GM23338 (cell line): ENCODE data around the gene POLR2H. TPM values are rescaled to one million over a fixed set of nuclear protein-coding genes. Genes with fewer than 3 reads are reported as not detected.
A peak's percentile ranks its signal among the peaks of the same experiment; 100 is the strongest.

ENCODE experiments used
- ATAC-seq: fragments of 200-7000 bp; cut with Tn5 transposase; 3 replicates; pipeline ENCODE4 v1.9.1; 2020
- DNase-seq: peaks from one replicate; pipeline ENCODE4 v3.0.0-alpha.2; 2015; ENCODE audit warnings: low spot score
- H2AFZ ChIP-seq: fragments of 200-600 bp; sonication (generic); 2 replicates; pipeline ENCODE4 v1.8.0; 2016; ENCODE audit warnings: antibody characterized with exemption, mild to moderate bottlenecking, moderate library complexity
- H3F3A ChIP-seq: fragments of 200-600 bp; sonication (generic); replicated peaks from 2 replicates; pipeline ENCODE4 v1.8.0; 2017; ENCODE audit warnings: antibody characterized with exemption, mixed run types, low read depth
- H3K27ac ChIP-seq: fragments of 200-600 bp; sonication (generic); 2 replicates; pipeline ENCODE4 v1.6.1; 2016; ENCODE audit warnings: low read depth
- H3K27me3 ChIP-seq: fragments of 200-600 bp; sonication (generic); 2 replicates; pipeline ENCODE4 v1.8.0; 2016; ENCODE audit warnings: mild to moderate bottlenecking, mixed run types, moderate library complexity; ENCODE audit not compliant: insufficient read depth
- H3K36me3 ChIP-seq: fragments of 200-600 bp; sonication (generic); 2 replicates; pipeline ENCODE4 v1.8.0; 2016; ENCODE audit warnings: mild to moderate bottlenecking; ENCODE audit not compliant: insufficient read depth
- H3K4me1 ChIP-seq: fragments of 200-600 bp; sonication (generic); 2 replicates; pipeline ENCODE4 v1.8.0; 2016; ENCODE audit warnings: mild to moderate bottlenecking, moderate library complexity; ENCODE audit not compliant: insufficient read depth
- H3K4me2 ChIP-seq: fragments of 200-600 bp; sonication (generic); 2 replicates; pipeline ENCODE4 v1.7.1; 2017; ENCODE audit warnings: mixed run types
- H3K4me3 ChIP-seq: fragments of 200-600 bp; sonication (generic); 2 replicates; pipeline ENCODE4 v1.6.1; 2016; ENCODE audit warnings: mixed run types
- H3K79me2 ChIP-seq: fragments of 200-600 bp; sonication (generic); replicated peaks from 2 replicates; pipeline ENCODE4 v1.8.0; 2017; ENCODE audit warnings: mild to moderate bottlenecking; ENCODE audit not compliant: insufficient read depth
- H3K9me2 ChIP-seq: fragments of 200-600 bp; sonication (generic); 2 replicates; pipeline ENCODE4 v1.8.0; 2017; ENCODE audit not compliant: insufficient read depth
- H4K20me1 ChIP-seq: fragments of 200-600 bp; sonication (generic); replicated peaks from 2 replicates; pipeline ENCODE4 v1.8.0; 2017; ENCODE audit warnings: mild to moderate bottlenecking; ENCODE audit not compliant: insufficient read depth
- H3K27ac Mint-ChIP-seq: 2 replicates; pipeline ENCODE4 v1.8.0; 2020; ENCODE audit warnings: inconsistent platforms, mild to moderate bottlenecking, moderate library complexity, mixed read lengths
- H3K27me3 Mint-ChIP-seq: 3 replicates; pipeline ENCODE4 v1.8.0; 2022; ENCODE audit warnings: low read depth, mild to moderate bottlenecking, moderate library complexity, mixed read lengths, inconsistent platforms; ENCODE audit not compliant: insufficient read depth, poor library complexity
- H3K36me3 Mint-ChIP-seq: 3 replicates; pipeline ENCODE4 v1.8.0; 2021; ENCODE audit warnings: low read depth, mild to moderate bottlenecking, inconsistent platforms, moderate library complexity, mixed read lengths
- H3K4me1 Mint-ChIP-seq: 3 replicates; pipeline ENCODE4 v1.8.0; 2020; ENCODE audit warnings: mild to moderate bottlenecking, inconsistent platforms, mixed read lengths
- H3K4me3 Mint-ChIP-seq: 3 replicates; pipeline ENCODE4 v1.8.0; 2021; ENCODE audit warnings: moderate library complexity, mild to moderate bottlenecking, inconsistent platforms, mixed read lengths
- H3K9me3 Mint-ChIP-seq: 3 replicates; pipeline ENCODE4 v1.8.0; 2020; ENCODE audit warnings: moderate library complexity, mild to moderate bottlenecking, inconsistent platforms, mixed read lengths
- CREB1 ChIP-seq: fragments of 250-450 bp; sonication (Bioruptor Pico); IDR thresholded peaks from 2 replicates; pipeline ENCODE4 v1.5.0; 2020; ENCODE audit warnings: low read depth, mild to moderate bottlenecking, moderate library complexity
- EZH2 ChIP-seq: fragments of 200-600 bp; sonication (generic); IDR thresholded peaks from one replicate; pipeline ENCODE4 v1.8.0; 2017; ENCODE audit warnings: antibody characterized with exemption, mild to moderate bottlenecking, low read depth; ENCODE audit not compliant: unreplicated experiment
- EZH2phosphoT487 ChIP-seq: fragments of 200-600 bp; sonication (generic); IDR thresholded peaks from one replicate; pipeline ENCODE4 v1.8.1; 2018; ENCODE audit warnings: antibody characterized with exemption; ENCODE audit not compliant: unreplicated experiment
- JUNB ChIP-seq: IDR thresholded peaks from one replicate; pipeline ENCODE4 v1.6.1; 2016; ENCODE audit warnings: antibody characterized with exemption; ENCODE audit not compliant: unreplicated experiment
- POLR2AphosphoS5 ChIP-seq: IDR thresholded peaks from 2 replicates; pipeline ENCODE4 v1.6.1; 2016; ENCODE audit warnings: antibody characterized with exemption, low read depth
- ZNF114 ChIP-seq: fragments of 250-450 bp; sonication (Bioruptor Pico); IDR thresholded peaks from 2 replicates; pipeline ENCODE4 v1.5.0; 2020; ENCODE audit warnings: mild to moderate bottlenecking, moderate library complexity
- ZNF331 ChIP-seq: fragments of 250-450 bp; sonication (Bioruptor Pico); IDR thresholded peaks from 2 replicates; pipeline ENCODE4 v1.5.0; 2020; ENCODE audit warnings: low read depth, mild to moderate bottlenecking, moderate library complexity
- polyA plus RNA-seq: library from polyadenylated mRNA; unstranded; fragments of >200 nt; fragmentation: Nextera tagmentation; extraction: Ambion mirVana; gene quantifications from 2 replicates; pipeline ENCODE4 v1.2.1, GENCODE V29; 2016
- total RNA-seq: library from RNA; depleted of rRNA; stranded (reverse); fragments of >200 nt; shearing (Covaris generic); gene quantifications from 2 replicates; pipeline ENCODE4 v1.2.3, GENCODE V29; 2014
- TF ChIP-seq, protein P1 (sequence below): IDR thresholded peaks from one replicate; pipeline ENCODE4 v1.6.1; 2018; ENCODE audit warnings: antibody characterized with exemption; ENCODE audit not compliant: unreplicated experiment
- TF ChIP-seq, protein P2 (sequence below): IDR thresholded peaks from 2 replicates; pipeline ENCODE4 v1.6.1; 2016; ENCODE audit warnings: antibody characterized with exemption
- TF ChIP-seq, protein P3 (sequence below), 2 experiments: fragments of 200-600 bp in 1 of 2; sonication (generic) in 1 of 2; conservative IDR thresholded peaks; 2 replicates each; pipeline versions ENCODE4 v1.5.1 to v1.6.1; 2016 to 2017; ENCODE audit warnings: antibody characterized with exemption in 2 of 2, low read depth in 2 of 2, mild to moderate bottlenecking in 2 of 2, moderate library complexity in 1 of 2

The POLR2H gene
- total and polyA plus RNA-seq, 2 experiments from 2014 or later: 190 to 199 TPM

DNA sequence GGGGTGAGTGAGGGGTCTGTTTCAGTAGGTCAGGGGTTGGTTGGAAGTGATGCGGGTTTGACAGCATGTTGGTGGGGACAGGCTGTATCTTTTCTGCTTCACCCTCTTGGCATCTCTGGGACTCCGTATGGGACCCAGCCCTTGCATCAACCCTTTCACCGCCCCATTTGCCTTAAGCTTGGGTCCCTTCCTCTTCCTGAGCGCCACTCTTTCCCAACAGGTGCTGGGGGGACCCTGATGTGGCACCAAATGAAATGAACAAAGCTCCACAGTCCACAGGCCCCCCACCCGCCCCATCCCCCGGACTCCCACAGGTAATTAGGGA, 46.0 kb upstream of the POLR2H start (continued):
- TF ChIP-seq, protein P1, sequence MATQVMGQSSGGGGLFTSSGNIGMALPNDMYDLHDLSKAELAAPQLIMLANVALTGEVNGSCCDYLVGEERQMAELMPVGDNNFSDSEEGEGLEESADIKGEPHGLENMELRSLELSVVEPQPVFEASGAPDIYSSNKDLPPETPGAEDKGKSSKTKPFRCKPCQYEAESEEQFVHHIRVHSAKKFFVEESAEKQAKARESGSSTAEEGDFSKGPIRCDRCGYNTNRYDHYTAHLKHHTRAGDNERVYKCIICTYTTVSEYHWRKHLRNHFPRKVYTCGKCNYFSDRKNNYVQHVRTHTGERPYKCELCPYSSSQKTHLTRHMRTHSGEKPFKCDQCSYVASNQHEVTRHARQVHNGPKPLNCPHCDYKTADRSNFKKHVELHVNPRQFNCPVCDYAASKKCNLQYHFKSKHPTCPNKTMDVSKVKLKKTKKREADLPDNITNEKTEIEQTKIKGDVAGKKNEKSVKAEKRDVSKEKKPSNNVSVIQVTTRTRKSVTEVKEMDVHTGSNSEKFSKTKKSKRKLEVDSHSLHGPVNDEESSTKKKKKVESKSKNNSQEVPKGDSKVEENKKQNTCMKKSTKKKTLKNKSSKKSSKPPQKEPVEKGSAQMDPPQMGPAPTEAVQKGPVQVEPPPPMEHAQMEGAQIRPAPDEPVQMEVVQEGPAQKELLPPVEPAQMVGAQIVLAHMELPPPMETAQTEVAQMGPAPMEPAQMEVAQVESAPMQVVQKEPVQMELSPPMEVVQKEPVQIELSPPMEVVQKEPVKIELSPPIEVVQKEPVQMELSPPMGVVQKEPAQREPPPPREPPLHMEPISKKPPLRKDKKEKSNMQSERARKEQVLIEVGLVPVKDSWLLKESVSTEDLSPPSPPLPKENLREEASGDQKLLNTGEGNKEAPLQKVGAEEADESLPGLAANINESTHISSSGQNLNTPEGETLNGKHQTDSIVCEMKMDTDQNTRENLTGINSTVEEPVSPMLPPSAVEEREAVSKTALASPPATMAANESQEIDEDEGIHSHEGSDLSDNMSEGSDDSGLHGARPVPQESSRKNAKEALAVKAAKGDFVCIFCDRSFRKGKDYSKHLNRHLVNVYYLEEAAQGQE: no peak
- TF ChIP-seq ZNF331 (CRISPR knock-in tag): no peak
- TF ChIP-seq, protein P2, sequence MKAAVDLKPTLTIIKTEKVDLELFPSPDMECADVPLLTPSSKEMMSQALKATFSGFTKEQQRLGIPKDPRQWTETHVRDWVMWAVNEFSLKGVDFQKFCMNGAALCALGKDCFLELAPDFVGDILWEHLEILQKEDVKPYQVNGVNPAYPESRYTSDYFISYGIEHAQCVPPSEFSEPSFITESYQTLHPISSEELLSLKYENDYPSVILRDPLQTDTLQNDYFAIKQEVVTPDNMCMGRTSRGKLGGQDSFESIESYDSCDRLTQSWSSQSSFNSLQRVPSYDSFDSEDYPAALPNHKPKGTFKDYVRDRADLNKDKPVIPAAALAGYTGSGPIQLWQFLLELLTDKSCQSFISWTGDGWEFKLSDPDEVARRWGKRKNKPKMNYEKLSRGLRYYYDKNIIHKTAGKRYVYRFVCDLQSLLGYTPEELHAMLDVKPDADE: no peak
- TF ChIP-seq EZH2: no peak
- no peak for TF ChIP-seq POLR2AphosphoS5
- TF ChIP-seq ZNF114 (CRISPR knock-in tag): no peak
- no peak for TF ChIP-seq CREB1 (CRISPR knock-in tag)
- no peak for TF ChIP-seq EZH2phosphoT487
- TF ChIP-seq, protein P3, sequence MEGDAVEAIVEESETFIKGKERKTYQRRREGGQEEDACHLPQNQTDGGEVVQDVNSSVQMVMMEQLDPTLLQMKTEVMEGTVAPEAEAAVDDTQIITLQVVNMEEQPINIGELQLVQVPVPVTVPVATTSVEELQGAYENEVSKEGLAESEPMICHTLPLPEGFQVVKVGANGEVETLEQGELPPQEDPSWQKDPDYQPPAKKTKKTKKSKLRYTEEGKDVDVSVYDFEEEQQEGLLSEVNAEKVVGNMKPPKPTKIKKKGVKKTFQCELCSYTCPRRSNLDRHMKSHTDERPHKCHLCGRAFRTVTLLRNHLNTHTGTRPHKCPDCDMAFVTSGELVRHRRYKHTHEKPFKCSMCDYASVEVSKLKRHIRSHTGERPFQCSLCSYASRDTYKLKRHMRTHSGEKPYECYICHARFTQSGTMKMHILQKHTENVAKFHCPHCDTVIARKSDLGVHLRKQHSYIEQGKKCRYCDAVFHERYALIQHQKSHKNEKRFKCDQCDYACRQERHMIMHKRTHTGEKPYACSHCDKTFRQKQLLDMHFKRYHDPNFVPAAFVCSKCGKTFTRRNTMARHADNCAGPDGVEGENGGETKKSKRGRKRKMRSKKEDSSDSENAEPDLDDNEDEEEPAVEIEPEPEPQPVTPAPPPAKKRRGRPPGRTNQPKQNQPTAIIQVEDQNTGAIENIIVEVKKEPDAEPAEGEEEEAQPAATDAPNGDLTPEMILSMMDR (conservative IDR thresholded peaks at IDR 0.05; ENCODE audit: low read depth in 2 of 2): no peak
- no peak for TF ChIP-seq JUNB

DNA sequence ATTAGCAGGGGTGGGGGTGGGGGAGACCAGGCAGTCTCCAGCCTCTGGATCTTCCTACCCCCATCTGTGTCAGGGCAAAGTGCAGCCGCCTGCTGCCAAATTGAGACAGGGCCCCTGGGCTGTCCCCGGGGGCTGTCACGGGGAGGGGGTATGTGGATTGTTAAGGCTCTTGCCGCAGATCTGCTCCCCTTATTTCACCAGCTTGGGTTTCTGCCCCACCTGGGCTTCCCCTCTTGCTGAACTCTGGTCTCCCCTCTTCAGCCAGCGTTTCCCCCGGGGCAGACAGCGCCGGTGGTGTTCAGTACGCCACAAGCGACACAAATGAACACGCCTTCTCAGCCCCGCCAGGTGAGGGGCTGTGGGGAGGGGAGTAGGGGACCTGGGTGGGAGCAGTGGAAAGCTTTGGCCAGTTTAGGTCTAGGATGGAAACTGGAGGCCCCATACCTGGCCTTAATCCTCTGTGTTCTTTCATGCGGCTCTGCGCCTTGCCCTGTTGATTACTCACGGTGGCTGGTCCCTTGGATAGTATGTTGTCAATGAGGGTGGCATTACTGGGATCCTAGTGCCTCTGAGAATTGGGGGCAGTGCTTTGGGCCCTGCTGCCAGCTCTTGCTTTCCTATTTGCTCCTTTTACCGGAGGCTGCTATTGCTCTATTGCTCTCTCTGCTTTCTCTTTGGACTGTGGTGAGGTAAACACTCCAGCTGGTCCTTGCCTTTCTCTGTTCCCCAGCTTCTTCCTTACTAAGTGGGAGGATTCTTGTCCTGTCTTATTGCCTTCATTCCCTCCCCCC, 45.4 kb upstream of the POLR2H start:
- Mint-ChIP-seq H3K27ac (peak overlapping the region; percentile 83; the same call in 1 of the 2 replicates), H3K9me3 (no peaks in the 10 kb centered on the region), H3K27me3 (peaks cover 22% of the 10 kb centered on the region), H3K36me3 (peaks cover 52% of the 10 kb centered on the region), H3K4me1 (peaks cover 29% of the 10 kb centered on the region), H3K4me3 (peak overlapping the region; percentile 92)
- Histone ChIP-seq H3F3A (peaks cover 8% of the 10 kb centered on the region; the same call in 1 of the 2 replicates), H4K20me1 (peaks cover 47% of the 10 kb centered on the region), H3K36me3 (peaks cover 28% of the 10 kb centered on the region), H3K27me3 (no peaks in the 10 kb centered on the region), H2AFZ (no peak overlapping the region), H3K27ac (no peak overlapping the region), H3K79me2 (peaks cover 61% of the 10 kb centered on the region), H3K4me3 (peak overlapping the region; percentile 92), H3K4me2 (peak overlapping the region; percentile 93), H3K4me1 (peaks cover 11% of the 10 kb centered on the region), H3K9me2 (no peaks in the 10 kb centered on the region)
- DNase-seq (no peak), ATAC-seq (no peak; the same call in 2 of the 3 replicates)
- TF ChIP-seq JUNB: no peak
